BJ (cell line): ENCODE data around the gene WDFY2. TPM values are rescaled to one million over a fixed set of nuclear protein-coding genes. Genes with fewer than 3 reads are reported as not detected.

Experiments
- CTCF ChIA-PET: fragments of 350-600 bp; formaldehyde crosslinking; extraction: SDS; loops from one replicate; lab custom pipeline; 2021; ENCODE audit warnings: antibody characterized with exemption, inconsistent platforms; lab: Yijun Ruan, JAX
- POLR2A ChIA-PET: fragments of 300-600 bp; sonication (Branson Sonifier 250); formaldehyde crosslinking; extraction: SDS; loops from one replicate; lab custom pipeline; 2021; ENCODE audit warnings: antibody characterized with exemption; lab: Charles Lee
- DNase-seq: peaks from one replicate; pipeline ENCODE4 v3.0.0-alpha.2; 2011; ENCODE audit warnings: low read depth
- H3K27me3 ChIP-seq: 2 replicates; pipeline ENCODE4 v1.6.0; 2011; ENCODE audit warnings: low read length; ENCODE audit not compliant: control insufficient read depth, insufficient read depth
- H3K36me3 ChIP-seq: 2 replicates; pipeline ENCODE4 v1.5.1; 2011; ENCODE audit warnings: low read length; ENCODE audit not compliant: control insufficient read depth, insufficient read depth
- H3K4me3 ChIP-seq: 2 replicates; pipeline ENCODE4 v1.5.1; 2011; ENCODE audit warnings: low read depth, mild to moderate bottlenecking, control low read depth, low read length
- polyA plus RNA-seq: library from polyadenylated mRNA; depleted of rRNA; stranded (reverse); fragments of >200 nt; gene quantifications from 2 replicates; pipeline ENCODE4 v1.2.3, GENCODE V29; 2011
- TF ChIP-seq, protein P1 (sequence below): IDR thresholded peaks from 2 replicates; pipeline ENCODE4 v1.5.1; 2011; ENCODE audit warnings: low read depth, mild to moderate bottlenecking, control low read depth, inconsistent platforms, low read length, moderate library complexity; ENCODE audit not compliant: insufficient read depth

WDFY2 gene
- polyA plus RNA-seq, 1 experiment, result 4.3 TPM

DNA sequence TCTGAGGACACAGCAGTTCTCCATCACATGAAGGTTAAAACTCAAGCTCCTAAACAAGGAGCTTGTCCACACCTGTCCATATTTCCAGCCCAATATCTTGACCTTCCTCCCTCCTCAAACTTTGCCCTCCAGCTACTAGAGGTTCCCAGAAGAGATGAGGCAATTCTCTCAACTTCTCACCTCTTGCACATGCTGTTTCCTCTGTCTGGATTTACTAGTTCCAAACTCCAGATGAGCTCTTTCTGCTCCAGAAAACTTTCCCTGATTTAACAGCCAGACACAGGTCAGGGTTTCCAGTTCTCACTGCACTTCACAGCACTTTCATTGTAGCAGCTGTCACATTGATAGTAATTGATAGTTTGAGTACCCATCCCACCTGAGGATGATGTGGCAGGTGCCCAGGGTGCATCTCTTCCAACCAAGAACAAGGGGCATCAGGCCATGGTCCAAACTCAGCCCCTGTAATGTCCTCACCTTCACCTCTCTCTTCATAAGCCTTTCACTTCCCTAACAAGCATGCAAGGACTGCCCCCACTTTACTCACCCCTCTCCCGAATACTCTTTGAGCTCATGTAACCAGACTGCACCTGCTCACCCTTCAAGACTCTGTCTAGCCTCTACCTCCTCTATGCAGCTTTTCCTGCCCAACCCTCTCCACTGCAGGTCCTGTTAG lies 3.0 kb upstream of the WDFY2 start:
- CTCF ChIA-PET, result interaction anchor here (0.8 kb wide), 1 partner anchor 136 kb away, joined by 3 read pairs; no protein-coding TSS in a partner anchor
- POLR2A ChIA-PET, result interaction anchor here (0.9 kb wide), 1 partner anchor 128 kb away, joined by 3 read pairs; the partner anchor contains the start of gene INTS6
- H3K4me3 ChIP-seq, result no peak overlapping the region
- H3K27me3 ChIP-seq, result no peaks in the 10 kb centered on the region
- TF ChIP-seq, protein P1, sequence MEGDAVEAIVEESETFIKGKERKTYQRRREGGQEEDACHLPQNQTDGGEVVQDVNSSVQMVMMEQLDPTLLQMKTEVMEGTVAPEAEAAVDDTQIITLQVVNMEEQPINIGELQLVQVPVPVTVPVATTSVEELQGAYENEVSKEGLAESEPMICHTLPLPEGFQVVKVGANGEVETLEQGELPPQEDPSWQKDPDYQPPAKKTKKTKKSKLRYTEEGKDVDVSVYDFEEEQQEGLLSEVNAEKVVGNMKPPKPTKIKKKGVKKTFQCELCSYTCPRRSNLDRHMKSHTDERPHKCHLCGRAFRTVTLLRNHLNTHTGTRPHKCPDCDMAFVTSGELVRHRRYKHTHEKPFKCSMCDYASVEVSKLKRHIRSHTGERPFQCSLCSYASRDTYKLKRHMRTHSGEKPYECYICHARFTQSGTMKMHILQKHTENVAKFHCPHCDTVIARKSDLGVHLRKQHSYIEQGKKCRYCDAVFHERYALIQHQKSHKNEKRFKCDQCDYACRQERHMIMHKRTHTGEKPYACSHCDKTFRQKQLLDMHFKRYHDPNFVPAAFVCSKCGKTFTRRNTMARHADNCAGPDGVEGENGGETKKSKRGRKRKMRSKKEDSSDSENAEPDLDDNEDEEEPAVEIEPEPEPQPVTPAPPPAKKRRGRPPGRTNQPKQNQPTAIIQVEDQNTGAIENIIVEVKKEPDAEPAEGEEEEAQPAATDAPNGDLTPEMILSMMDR, result no peak
- H3K36me3 ChIP-seq, result no peaks in the 10 kb centered on the region
- no peak for DNase-seq

GRCh38 chr13:51583469-51583874 lies 790 bp upstream of the WDFY2 start:
- CTCF ChIA-PET, result interaction anchor here (0.6 kb wide), 1 partner anchor 1654 kb away, joined by 3 read pairs; no protein-coding TSS in a partner anchor
- no peaks in the 10 kb centered on the region for H3K36me3 ChIP-seq
- peak overlapping the region; percentile 41 for H3K4me3 ChIP-seq
- no peaks in the 10 kb centered on the region for H3K27me3 ChIP-seq
- POLR2A ChIA-PET, result interaction anchor here (0.7 to 0.8 kb wide), 2 partner anchors 130 to 611 kb away, joined by 3 read pairs; no protein-coding TSS in a partner anchor
- TF ChIP-seq, protein P1, result no peak
- DNase-seq, result no peak

DNA sequence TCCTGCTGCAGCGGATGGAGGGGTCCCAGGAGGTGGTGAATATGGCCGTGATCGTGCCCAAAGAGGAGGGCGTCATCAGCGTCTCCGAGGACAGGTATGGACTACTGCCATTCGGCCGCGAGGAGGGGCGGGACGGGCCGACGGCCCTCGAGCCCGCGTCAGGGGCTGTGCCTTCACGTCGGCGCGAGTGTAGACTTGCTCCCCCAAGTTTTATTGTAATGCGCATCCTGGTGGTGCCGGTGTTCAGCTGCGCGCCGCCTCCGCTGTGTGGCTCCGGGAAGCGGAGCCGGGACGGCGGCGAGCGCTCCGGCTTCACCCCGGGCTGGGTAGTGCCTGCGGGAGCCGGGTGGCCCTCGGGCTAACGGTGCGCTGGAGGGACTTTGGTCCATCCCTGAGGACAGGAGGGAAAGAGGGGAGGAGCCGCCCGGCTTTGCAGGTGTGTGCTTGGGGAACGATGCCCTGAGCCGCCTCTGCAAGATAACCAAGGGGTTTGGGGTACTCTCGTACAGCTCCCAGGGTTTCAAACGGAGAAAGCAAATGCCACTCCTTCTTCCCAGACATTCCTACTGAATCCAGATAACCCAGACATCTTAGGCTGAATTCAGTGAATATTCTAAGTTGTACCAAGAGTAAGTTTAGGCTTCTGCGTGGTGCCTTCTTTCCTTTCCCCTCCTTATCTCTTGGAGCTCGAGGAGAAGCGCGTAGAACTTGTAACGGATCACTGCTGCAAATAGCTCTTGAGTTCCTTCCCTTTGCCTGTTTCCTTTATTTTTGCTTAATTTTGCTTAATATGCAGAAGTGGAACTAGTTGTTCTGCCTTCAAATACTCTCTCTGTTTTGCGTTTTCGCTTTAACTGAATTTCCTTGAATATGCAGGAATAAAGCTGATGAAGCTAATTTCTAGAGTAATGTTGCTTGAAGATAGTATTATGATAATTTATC lies 740 bp downstream of the WDFY2 start:
- H3K4me3 ChIP-seq, result peak overlapping the region; percentile 89
- POLR2A ChIA-PET, result interaction anchor here (0.7 to 1.9 kb wide), 2 partner anchors 59 to 132 kb away, joined by 3 to 11 read pairs; partner anchors contain the start of gene INTS6
- CTCF ChIA-PET, result interaction anchor here (1.0 to 1.5 kb wide), 6 partner anchors 10 to 182 kb away, joined by 3 to 6 read pairs (median 4); no protein-coding TSS in a partner anchor
- TF ChIP-seq, protein P1, result 0 out of 2 replicates have a peak, but pooled peaks have one; percentile 21
- no peak for DNase-seq
- H3K36me3 ChIP-seq, result no peaks in the 10 kb centered on the region
- H3K27me3 ChIP-seq, result no peaks in the 10 kb centered on the region

- TF ChIP-seq, protein P1, result no peak
- H3K4me3 ChIP-seq, result peak overlapping the region; percentile 89
- ChIA-PET CTCF (interaction anchor here (1.0 to 1.5 kb wide), 6 partner anchors 9 to 181 kb away, joined by 3 to 6 read pairs (median 4); no protein-coding TSS in a partner anchor), POLR2A (interaction anchor here (1.9 kb wide), 1 partner anchor 133 kb away, joined by 11 read pairs; the partner anchor contains the start of gene INTS6)
- no peaks in the 10 kb centered on the region for H3K36me3 ChIP-seq
- no peaks in the 10 kb centered on the region for H3K27me3 ChIP-seq
- DNase-seq, result no peak
Measured at GRCh38 chr13:51585696-51586095, 1.4 kb downstream of the WDFY2 start.
